GM19397 (cell line): ENCODE measurements around the gene WNT9A.

Experiments used
- ATAC-seq: cut with Tn5 transposase; IDR thresholded peaks from one replicate; pipeline ENCODE4 v1.9.1; 2021; ENCODE audit warnings: mild to moderate bottlenecking, moderate library complexity; ENCODE audit not compliant: unreplicated experiment

The WNT9A gene

DNA sequence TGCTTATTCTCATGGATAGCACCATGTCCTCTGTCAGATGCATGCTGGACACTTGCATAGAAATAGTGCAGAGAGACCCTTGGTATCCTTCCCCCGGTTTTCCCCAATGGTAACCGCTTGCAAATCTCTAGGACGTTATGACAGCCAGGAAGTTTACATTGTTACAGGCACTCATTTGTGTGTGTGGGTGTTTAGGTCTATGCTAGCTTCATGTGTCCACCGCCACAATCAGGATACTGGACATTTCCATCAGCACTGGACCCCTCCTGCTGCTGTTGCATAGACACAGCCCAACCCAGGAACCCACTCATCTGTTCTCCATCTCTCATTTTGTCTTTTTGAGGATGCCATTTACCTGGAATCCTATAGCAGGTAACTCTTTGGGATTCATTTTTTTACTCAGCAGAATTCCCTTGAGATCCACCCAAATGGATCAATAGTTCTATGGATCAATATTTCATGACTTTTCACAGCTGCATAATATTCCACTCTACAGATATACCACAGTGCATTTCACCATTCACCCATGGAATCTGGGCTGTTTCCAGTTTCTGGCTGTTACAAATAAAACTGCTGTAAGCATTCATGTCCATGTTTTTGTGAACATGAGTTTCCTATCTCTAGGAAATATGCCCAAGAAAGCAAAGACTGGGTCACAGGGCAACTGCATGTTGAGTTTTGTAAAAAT lies 6.6 kb upstream of the WNT9A start:
- ATAC-seq = no peak

- ATAC-seq = no peak
These were observed 5.3 kb upstream of the WNT9A start for GRCh38 chr1:227953022-227953412.

GRCh38 chr1:227952374-227953021 lies 4.8 kb upstream of the WNT9A start:
- no peak for ATAC-seq

DNA sequence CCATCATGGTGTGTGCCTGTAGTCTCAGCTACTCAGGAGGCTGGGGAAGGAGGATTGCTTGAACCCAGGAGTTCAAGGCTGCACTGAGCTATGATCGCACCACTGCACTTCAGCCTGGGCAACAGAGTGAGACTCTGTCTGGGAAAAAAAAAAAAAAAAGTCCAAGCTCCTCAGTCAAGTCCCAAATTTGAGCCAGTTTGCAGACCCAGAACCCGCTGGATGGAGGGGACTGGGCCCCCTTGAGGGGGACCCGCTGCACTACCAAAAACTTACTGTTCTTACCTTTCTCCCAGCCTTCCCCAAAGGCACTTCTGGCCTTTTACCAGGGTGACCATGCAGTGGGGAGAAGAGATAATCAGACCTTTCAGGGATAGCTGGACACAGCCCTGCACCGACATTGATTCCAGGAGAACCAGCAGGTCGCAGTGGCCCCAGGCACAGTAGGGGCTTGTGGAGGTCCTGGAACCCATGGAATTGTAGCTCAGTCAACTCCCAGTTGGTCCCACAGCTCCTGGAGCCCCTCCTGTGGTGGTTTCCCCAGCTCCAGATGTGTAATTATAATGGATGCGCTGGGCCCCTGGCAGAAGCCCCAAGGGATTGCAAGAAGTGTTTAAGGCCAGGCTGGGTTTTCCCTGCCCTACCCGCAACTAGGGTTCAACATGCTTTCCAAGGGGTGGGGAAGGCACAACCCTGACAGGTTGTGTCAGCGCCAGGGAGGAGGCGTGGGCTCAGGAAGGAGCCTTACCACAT lies 4.1 kb upstream of the WNT9A start:
- ATAC-seq = no peak

- no peak for ATAC-seq
These were observed 3.1 kb upstream of the WNT9A start for GRCh38 chr1:227950735-227951346.

GRCh38 chr1:227949954-227950734 lies 2.4 kb upstream of the WNT9A start:
- ATAC-seq = no peak

- no peak for ATAC-seq
These were observed 1.7 kb upstream of the WNT9A start for GRCh38 chr1:227949341-227949921.

- ATAC-seq = no peak
These were observed 945 bp upstream of the WNT9A start for GRCh38 chr1:227948493-227949260.

DNA sequence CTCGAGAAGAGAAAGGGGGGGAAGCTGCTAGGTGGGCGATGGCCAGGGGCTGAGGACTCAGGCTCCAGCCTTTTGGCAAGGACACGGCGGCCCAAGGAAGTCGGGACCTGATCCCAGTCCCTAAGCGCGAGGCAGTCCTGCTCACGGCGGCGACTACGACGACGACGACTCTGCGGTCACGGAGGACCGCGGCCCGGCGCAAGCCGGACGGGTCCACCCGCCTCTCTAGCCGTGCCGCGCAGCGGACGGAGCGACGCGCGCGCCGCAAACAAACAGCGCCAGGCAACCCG lies 401 bp downstream of the WNT9A start:
- no peak for ATAC-seq

GRCh38 chr1:227946624-227947385 lies 927 bp downstream of the WNT9A start:
- no peak for ATAC-seq

- no peak for ATAC-seq
These were observed 1.7 kb downstream of the WNT9A start for GRCh38 chr1:227945891-227946623.

GRCh38 chr1:227944931-227945890 lies 2.5 kb downstream of the WNT9A start:
- ATAC-seq = no peak

GRCh38 chr1:227944090-227944930 lies 3.4 kb downstream of the WNT9A start:
- ATAC-seq = no peak

GRCh38 chr1:227943381-227944089 lies 4.2 kb downstream of the WNT9A start:
- no peak for ATAC-seq

GRCh38 chr1:227942716-227943261 lies 4.9 kb downstream of the WNT9A start:
- ATAC-seq = no peak
